GM18507 (cell line): ENCODE data around the gene LEMD3.

Experiments
- DNase-seq: peaks from one replicate; pipeline ENCODE4 v3.0.0; 2011; ENCODE audit warnings: low read depth; ENCODE audit not compliant: insufficient read length; ENCODE audit errors: extremely low spot score
- FAIRE-seq: peaks from 2 replicates; lab custom pipeline; 2011; peaks lifted over from hg19 to GRCh38; lab: Jason Lieb, UNC

The LEMD3 gene

DNA sequence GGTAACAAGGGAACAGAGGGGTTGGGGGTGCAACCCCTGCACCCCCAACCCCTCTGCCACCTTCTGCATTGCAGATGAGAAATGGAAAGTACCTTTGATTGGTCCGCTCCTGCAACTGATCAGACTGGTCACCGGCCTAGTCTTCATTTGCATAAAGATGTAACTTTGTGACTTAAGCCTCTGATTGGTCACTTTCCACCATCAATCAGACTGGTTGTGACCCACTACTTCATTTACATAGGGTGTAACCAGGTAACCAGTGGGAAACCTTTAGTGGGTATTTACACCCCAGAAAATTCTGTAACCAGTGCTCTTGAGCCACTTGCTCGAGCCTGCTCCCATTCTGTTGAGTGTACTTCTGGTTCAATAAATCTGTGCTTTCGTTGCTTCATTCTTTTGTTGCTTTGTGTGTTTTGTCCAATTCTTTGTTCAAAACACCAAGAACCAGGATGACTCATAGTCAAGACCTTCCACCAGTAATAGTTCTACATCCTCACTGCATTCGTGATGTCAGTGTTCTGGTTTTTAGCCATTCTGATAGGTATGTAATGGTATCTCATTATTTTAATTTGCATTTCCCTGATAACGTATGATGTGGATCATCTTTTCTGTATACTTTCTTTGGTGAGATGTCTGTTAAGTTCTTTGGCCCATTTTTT is 30.8 kb downstream of the LEMD3 start:
- no peak for FAIRE-seq
- no peak for DNase-seq

DNA sequence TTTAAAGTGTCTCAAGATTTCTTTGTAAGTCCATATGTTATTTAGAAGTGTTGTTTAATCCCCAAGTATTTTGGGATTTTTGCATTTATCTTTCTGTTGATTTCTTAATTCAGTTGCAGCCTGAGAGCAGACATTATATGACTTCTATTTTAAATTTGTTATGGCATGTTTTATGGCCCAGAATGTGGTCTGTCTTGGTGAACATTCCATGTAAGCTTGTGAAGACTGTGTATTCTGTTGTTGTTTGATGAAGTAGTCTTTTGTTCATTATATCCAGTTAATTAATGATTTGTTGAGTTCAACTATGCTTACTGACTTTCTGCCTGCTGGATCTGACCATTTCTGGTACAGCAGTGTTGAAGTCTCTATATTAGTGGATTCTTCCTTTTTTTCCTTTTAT is 34.0 kb downstream of the LEMD3 start:
- FAIRE-seq (no peak), DNase-seq (no peak)

DNA sequence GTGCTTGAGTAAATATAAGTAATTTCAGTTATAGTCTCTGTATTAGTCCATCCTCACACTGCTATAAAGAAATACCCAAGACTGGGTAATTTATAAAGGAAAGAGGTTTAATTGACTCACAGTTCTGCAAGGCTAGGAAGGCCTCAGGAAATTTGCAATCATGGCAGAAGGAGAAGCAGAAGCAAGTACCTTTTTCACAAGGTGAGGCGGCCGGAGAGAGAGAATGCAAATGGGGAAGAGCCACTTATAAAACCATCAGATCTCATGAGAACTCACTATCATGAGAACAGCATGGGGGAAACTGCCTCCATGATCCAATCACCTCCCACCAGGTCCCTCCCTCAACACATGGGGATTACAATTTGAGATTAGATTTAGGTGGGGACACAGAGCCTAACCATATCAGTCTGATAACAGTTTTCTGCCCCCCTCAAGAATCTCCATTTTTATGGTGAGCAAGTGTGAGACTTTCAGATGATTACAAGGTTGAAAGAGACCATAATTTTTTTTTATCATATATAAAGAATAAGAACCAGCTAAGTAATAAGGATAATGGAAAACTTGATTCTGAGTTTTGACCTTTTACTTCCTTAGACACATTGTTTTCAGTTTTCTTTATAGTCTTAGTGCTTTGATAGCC is 35.6 kb downstream of the LEMD3 start:
- no peak for DNase-seq
- FAIRE-seq, result no peak

DNA sequence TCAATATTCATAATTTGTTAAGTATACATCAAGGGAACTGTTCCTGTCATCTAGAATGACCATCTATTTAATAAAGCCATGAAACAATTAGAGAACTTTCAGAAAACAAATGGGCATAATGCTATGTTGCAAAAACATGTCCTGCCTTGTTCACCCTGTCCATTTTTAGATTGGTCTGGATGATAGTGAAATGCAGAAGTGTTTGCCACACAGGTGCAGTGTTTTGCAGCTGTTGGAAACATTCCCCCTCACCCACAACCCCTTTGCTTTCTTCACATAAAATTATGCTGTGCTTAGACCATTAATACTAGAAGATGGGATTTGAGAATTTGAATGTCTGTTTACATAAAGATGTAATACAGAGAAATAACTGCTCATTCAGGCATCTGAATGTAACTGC is 36.5 kb downstream of the LEMD3 start:
- FAIRE-seq (no peak), DNase-seq (no peak)

DNA sequence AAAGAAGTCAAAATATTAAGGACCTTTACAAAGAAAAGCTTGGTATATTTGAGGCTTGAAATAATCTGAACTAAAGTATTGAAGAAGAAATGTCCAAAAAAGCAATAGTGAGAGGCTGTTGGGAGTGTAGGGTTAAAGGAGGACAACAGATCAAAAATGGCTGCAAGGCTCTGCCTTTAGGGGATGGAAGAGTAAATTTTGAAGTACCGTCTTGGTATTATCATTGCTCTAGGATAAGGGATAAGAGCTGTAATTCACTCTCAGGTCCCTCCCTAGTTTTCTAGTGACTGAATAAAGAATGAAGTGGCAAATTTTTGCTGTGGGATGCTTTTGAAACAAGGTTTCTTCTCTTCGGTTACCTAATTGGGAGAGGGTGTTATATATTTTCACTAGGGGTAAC is 38.7 kb downstream of the LEMD3 start:
- DNase-seq (no peak), FAIRE-seq (no peak)

DNA sequence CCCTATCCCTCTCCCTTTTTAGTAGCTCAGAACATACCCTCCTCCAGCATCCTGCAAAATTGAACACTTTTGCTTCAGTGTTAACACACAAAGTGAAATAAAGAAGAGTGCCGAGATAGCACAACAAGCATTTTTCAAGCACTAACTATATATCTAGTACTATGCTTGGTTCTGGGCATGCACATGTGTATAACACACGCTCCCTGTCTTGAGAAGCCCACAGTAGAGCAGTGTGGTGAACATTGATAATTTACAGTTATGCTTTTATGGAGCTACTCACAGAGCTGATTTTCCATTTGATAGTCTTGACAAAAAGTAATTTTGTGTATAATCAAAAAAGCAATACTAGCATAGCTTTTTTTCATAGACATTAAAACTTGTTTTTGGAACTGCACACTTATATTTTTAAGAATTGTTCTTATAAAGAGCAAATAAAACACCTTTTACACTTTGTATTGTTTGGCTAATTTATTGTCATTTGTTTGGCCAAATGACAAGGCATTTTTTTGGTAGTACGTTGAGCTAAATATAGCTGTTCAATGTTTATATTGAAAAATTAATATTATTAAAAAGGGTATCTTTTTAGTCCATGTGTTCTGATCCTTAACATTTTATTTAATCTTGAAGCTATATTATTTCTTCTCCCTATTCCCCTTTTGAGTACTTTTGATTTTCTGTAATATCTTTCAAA is 39.7 kb downstream of the LEMD3 start:
- DNase-seq (no peak), FAIRE-seq (peak; percentile 38)

DNA sequence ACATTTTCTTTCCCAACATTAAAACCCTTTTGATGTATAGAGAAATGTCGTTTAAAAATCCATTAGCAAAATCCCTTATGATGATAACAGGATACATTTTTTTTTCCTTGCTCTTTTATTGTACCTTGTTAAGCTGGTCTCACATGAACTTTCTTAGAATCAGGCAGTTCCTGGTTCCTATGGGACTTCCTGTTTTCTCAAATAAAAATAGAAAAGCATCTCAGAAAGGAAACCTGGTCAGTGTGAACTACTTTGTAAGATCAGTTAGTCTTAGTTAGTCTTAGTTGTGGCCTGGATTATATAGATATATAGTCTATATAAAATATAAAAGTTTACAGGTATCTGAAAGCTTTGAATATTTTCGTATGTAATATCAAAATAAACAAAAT is 40.3 kb downstream of the LEMD3 start:
- DNase-seq (no peak), FAIRE-seq (peak; percentile 50)

DNA sequence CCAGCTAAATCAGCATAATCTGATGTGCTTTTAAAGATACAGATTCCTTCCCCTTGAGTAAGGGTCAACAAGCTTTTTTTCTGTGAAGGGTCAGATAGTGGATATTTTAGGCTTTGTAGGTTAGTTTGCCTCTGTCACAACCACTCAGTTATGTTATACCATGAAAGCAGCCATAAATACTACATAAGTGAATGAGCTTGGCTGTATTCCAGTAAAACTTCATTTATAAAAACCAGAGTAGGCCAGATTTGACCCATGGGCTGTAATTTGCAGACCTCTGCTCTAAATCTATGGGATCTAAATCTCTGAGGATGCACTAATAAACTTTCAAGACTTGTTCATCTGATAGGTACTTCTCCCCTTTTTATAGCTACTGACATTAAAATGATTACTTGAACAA is 47.7 kb downstream of the LEMD3 start:
- no peak for FAIRE-seq

DNA sequence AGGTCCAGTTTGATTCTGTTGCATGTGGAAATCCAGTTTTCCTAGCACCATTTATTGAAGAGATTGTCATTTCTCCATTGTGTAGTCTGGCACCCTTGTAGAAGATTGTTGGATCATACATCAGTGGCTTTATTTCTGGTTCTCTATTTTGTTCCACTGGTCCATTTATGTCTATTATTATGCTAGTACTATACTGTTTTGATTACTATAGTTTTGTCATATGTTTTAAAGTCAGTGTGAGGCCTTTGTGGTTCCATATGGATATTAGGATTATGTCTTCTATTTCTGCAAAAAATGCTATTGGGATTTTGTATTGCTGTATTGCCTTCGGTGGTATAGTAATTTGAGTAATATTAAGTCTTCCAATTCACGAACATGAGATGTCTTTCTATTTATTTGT is 51.4 kb downstream of the LEMD3 start:
- FAIRE-seq (no peak), DNase-seq (no peak)

More for the DNA sequence above, 47.7 kb downstream of the LEMD3 start:
- no peak for DNase-seq

DNA sequence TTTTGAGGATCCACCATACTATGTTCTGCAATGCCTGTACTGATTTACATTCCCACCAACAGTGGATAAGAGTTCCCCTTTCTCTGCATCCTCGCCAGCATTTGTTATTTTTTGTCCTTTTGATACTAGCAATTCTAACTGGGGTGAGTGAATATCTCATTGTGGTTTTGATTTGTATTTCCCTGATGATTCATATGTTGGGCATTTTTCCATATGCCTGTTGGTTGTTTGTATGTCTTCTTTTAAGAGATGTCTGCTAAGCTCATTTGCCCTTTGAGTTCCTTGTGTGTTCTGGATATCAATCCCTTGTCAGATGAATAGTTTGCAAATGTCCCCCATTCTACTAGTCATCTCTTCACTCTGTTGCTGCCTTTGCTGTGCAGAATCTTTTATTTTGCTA is 60.1 kb downstream of the LEMD3 start:
- FAIRE-seq (no peak), DNase-seq (no peak)

DNA sequence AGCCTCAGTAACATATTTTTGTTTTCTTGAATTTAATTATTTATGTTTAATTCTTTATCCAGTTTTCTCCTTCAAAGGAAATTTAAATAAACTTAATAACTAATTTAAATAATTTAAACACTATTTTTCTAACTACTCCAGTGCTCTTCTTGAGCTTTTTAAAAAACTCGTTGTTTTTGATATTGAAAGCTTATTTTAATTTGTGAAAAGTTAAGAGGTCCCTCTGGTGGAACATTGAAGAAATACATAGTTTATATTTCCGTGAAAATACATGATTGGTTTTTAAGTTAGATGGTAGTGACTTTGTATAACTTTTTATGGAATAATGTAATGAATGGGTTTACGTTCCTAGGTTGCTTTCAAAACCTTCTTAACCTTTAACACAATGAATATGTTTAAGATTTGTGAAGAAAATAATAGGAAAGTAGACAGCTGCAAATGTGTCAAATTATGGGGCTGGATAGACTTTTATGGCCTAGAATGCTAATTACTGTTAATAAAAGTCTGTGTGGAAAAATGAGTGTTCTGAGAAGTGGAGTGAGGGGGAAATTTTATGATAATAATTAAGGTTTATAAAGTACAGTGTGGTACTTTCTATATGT is 63.2 kb downstream of the LEMD3 start:
- FAIRE-seq, result peak; percentile 57
- DNase-seq, result no peak

DNA sequence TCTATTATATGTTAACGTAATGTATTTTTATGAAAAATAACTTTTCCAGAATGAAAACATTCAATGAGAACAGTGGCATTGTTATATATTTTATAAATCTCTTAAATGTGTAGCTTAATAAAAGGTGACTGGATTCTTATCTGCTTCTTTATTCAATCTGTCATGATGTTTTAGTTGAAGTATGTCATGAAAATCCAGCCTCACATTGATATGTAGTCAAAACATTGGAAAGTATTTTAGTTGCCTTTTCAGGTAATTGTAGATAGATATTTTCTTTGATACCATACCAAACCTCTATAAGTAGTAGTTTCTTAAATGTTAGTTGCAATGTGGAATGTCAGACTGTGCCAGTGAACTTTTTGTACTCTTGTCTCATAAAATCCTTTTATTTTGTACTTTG is 67.8 kb downstream of the LEMD3 start:
- DNase-seq, result no peak
- no peak for FAIRE-seq

DNA sequence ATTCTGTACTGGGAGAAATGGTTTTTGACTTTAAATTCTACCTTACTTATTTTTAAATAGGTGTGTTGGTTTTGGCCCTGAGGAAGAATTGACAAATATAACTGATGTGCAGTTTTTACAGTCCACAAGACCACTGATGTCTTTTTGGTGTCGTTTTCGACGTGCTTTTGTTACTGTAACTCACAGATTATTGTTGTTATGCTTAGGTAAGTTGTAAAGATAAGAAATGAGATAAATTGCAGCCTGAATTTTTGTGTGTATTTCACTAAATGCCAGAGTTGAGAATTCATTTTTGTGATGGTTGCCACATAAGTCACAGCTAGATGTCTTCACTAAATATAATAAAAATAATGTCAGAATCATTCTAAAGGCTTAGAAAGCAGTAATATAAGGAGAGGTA is 69.2 kb downstream of the LEMD3 start:
- FAIRE-seq (no peak), DNase-seq (no peak)

DNA sequence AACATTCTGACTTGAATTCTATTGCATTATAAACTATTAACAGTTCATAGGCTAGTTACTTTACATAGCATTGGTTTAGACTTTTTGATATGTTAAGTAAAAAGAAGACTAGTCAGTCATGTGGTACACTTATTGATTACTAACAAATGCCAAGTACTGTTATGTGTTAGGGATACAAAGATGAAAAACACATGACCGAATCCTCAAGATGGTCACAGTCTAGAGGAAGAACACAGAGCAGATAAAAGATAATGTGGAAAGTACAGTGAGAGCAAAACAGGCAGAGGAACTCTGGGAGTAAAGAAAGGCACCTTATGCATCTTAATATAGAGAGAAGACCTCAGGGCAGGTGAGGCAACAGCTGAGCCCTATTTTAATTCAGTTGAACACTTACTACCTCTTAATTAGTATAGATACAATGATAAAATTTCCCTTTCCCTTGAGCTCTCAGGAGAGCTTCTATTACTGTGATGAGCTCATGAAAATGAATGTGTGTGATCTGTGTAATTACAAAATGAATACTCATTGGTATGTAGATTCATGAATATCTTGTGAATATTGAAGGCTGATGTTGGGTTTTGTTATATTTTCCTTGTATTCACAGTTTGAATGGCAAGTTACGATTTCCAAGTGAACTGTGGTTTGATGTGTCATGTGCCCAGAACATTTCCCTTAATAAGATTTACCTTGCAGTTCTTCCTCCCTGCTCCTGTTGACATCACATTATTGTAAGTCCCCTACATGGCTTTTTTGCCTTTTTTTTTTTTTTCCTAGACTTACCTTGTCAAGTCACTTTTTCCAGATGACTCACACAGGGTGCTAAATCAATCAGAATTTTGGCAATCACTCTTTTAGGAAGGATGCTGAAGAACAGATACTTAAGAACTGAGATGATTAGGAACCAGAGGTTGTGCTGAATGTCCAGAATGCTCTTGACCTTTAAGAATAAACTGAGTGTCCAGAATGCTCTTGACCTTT is 79.6 kb downstream of the LEMD3 start:
- FAIRE-seq (no peak), DNase-seq (no peak)

DNA sequence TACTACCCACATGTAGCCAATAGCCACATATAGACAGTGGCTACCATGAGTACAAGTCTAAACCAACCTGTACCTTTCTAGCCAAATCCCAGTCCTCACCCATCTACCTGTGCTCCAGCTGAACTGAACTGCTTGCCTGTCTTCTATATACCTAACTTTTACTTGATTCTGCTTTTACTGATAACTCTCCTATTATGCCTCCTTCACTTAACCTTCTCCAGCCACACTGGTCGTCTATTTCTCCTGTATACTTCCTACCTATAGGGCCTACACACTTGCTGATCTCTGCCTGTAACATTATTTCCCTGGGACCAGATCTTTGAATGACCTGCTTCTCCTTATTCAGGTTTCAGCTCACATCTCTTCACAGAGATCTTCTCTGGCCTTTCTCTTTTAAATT is 83.1 kb downstream of the LEMD3 start:
- DNase-seq (no peak), FAIRE-seq (no peak)

DNA sequence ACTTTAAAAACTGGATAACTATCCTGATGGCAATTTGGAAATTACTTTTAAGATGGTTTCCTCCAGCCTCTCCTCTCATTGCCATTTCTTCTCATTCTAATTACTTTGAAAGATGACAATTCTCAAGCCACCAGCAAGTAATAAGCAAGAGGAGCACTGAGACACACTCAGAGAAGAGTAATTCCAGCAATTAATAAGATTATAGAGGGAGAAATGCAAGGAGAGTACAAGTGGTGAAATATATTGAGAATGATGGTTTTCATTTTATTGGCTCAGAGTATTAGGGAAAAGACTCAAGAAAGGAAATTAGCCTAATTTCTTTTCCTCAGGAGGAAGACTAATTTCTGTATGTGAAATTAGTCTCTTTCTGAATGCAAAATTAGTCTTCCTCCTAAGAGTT is 88.6 kb downstream of the LEMD3 start:
- FAIRE-seq (no peak), DNase-seq (no peak)

DNA sequence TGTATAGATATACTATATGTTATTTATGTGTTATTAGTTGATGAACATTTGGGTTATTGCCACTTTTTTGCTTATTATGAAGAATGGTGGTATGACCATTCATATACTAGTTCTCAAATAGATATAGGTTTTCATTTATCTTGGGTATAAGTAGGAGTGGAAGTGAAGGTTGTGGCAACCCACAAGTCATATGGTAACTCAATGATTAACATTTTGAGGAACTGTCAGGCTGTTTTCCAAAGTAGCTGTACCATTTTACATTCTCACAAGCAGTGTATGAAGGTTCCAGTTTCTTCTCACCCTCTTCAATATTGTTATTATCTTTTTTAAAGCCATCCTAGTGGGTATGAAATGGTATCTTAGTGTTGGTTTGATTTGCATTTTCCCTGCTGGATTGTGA is 90.1 kb downstream of the LEMD3 start:
- FAIRE-seq (no peak), DNase-seq (no peak)

DNA sequence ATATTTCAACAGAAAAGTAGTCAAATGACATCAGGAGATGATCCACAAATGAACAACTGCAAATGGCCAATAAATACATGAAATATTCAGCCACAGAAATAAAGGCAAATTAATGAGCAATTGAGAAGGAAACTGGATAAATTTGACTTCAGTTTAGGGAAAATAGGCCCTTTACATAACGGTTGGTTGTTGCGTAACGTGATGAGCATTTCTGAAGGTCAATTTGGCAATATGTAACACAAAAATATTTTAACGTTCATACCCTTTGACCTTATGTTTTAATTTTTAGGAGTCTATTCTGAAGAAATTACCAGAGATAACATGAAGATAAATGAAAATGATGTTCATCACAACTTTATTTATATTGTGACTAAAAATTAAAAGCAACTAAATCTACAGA is 94.4 kb downstream of the LEMD3 start:
- DNase-seq (no peak), FAIRE-seq (no peak)

DNA sequence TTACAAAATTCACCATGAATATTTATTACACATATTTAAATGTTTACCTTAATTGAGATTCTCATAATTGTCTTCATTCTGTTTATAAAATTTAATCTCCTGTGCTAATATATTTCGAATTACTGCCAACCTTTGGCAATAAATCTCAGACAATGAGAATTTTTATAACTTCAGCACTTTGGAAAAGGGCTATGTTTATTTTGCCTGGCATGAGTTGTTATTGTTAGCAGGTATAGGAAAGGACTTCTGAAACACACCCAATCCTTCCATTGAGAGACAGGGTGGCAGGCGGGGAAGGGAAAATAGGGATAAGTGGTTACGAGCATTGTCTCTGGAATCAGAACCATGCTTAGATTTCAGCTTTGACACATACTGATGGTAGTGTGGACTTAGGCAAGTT is 97.0 kb downstream of the LEMD3 start:
- FAIRE-seq (no peak), DNase-seq (no peak)

DNA sequence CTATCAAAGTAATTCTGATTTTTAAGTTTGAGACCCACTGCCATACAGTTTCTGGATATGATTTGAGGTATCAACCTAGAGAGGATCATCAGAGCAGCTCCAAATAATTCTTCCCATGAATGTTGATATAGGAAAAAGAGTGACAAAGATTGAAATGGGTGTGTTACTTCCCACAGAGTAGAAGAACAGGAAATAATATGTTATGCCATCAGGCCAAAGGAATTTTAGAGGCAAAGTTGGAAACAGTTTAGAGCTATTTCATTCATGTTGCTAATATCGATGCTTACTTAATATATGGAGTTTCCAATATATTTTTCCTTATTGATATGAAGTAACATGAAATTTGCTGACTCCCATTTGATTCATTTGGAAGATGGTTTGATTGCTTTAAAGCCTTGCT is 100.2 kb downstream of the LEMD3 start:
- FAIRE-seq (no peak), DNase-seq (no peak)
